ENCODE measurements around the gene CEP104. TPM values are rescaled to one million over a fixed set of nuclear protein-coding genes. Genes with fewer than 3 reads are reported as not detected.

CEP104 gene
- total RNA-seq, 1 experiment from 2014 or later, result 44.1 TPM

GRCh38 chr1:3836421-3836820 lies 20.6 kb downstream of the CEP104 start:
- Histone ChIP-seq H3K9me3 (ENCODE audit: control insufficient read depth in 1 of 2, insufficient read depth in 1 of 2, low read depth in 1 of 2, low read length in 2 of 2) (no peaks in the 10 kb centered on the region), H3K4me3 (replicated peaks in 1 of 2; ENCODE audit: low read depth in 1 of 2, low read length in 2 of 2) (no peak overlapping the region), H3K9me2 (ENCODE audit: insufficient read depth) (no peaks in the 10 kb centered on the region), H3K36me3 (ENCODE audit: control insufficient read depth in 1 of 2, insufficient read depth in 2 of 2, low read length in 2 of 2) (peaks cover 5 to 11% of the 10 kb centered on the region in 2 experiments; a peak in 3 of 4 replicates), H3K4me2 (ENCODE audit: low read length) (no peak overlapping the region), H4K20me1 (ENCODE audit: insufficient read depth) (no peaks in the 10 kb centered on the region), H2AFZ (ENCODE audit: low read depth, low read length, poor library complexity, severe bottlenecking) (no peak overlapping the region), H3K27me3 (ENCODE audit: insufficient read depth, low read length) (no peaks in the 10 kb centered on the region), H3K79me2 (ENCODE audit: insufficient read depth, low read length) (no peaks in the 10 kb centered on the region), H3K9ac (ENCODE audit: low read length) (no peak overlapping the region), H3K4me1 (ENCODE audit: control insufficient read depth in 1 of 2, insufficient read depth in 2 of 2, low read length in 2 of 2) (no peaks in the 10 kb centered on the region), H3K27ac (ENCODE audit: low read depth, low read length) (no peak overlapping the region)
- ChIA-PET CTCF (no interaction called here), POLR2A (no interaction called here), RAD21 (ENCODE audit: low non-redundant PET in 1 of 2, low total read pairs in 2 of 2, uncharacterized antibody in 2 of 2, unreplicated experiment in 2 of 2) (no interaction called here)
- DNase-seq (ENCODE audit: low read depth, low spot score) (no peak), ATAC-seq (no peak)
- BruUV-seq (replicated peaks), result no TSS peak
- TF ChIP-seq, protein P1, sequence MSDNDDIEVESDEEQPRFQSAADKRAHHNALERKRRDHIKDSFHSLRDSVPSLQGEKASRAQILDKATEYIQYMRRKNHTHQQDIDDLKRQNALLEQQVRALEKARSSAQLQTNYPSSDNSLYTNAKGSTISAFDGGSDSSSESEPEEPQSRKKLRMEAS (IDR thresholded peaks at IDR 0.05), result no peak
- no peak for TF ChIP-seq YY1 (IDR thresholded peaks at IDR 0.05; ENCODE audit: extremely low read depth, insufficient replicate concordance, low read depth, low read length)
- TF ChIP-seq, protein P2, sequence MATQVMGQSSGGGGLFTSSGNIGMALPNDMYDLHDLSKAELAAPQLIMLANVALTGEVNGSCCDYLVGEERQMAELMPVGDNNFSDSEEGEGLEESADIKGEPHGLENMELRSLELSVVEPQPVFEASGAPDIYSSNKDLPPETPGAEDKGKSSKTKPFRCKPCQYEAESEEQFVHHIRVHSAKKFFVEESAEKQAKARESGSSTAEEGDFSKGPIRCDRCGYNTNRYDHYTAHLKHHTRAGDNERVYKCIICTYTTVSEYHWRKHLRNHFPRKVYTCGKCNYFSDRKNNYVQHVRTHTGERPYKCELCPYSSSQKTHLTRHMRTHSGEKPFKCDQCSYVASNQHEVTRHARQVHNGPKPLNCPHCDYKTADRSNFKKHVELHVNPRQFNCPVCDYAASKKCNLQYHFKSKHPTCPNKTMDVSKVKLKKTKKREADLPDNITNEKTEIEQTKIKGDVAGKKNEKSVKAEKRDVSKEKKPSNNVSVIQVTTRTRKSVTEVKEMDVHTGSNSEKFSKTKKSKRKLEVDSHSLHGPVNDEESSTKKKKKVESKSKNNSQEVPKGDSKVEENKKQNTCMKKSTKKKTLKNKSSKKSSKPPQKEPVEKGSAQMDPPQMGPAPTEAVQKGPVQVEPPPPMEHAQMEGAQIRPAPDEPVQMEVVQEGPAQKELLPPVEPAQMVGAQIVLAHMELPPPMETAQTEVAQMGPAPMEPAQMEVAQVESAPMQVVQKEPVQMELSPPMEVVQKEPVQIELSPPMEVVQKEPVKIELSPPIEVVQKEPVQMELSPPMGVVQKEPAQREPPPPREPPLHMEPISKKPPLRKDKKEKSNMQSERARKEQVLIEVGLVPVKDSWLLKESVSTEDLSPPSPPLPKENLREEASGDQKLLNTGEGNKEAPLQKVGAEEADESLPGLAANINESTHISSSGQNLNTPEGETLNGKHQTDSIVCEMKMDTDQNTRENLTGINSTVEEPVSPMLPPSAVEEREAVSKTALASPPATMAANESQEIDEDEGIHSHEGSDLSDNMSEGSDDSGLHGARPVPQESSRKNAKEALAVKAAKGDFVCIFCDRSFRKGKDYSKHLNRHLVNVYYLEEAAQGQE (IDR thresholded peaks at IDR 0.05; ENCODE audit: low read depth), result no peak
- TF ChIP-seq CBX3 (IDR thresholded peaks at IDR 0.05; ENCODE audit: low read depth), result no peak
- TF ChIP-seq CEBPB (IDR thresholded peaks at IDR 0.05; ENCODE audit: low read depth), result no peak
- TF ChIP-seq EZH2 (IDR thresholded peaks at IDR 0.05), result no peak
- no peak for TF ChIP-seq ELF1 (IDR thresholded peaks at IDR 0.05; ENCODE audit: borderline replicate concordance, low read depth)
- TF ChIP-seq POLR2A (IDR thresholded peaks at IDR 0.05; ENCODE audit: borderline replicate concordance, extremely low read depth, insufficient read depth, insufficient read length), result no peak
- intact Hi-C loops (cut with micrococcal nuclease), result no loop called here

Measured in HCT116 (cell line).